Caco-2 (cell line): ENCODE measurements around the gene GALK1. TPM values are rescaled to one million over a fixed set of nuclear protein-coding genes. Genes with fewer than 3 reads are reported as not detected.

Source experiments
- BruUV-seq: library from RNA; stranded (reverse); fragments of 400-500 nt; replicated peaks from 2 replicates; lab custom pipeline; 2021; lab: Mats Ljungman, UMichigan
- CTCF ChIA-PET: fragments of 300-600 bp; sonication (Branson Sonifier 250); formaldehyde crosslinking; loops from one replicate; lab custom pipeline; 2022; ENCODE audit warnings: antibody characterized with exemption; lab: Charles Lee
- POLR2A ChIA-PET: fragments of 300-600 bp; sonication (Branson Sonifier 250); formaldehyde crosslinking; loops from one replicate; lab custom pipeline; 2022; ENCODE audit warnings: antibody characterized with exemption; lab: Charles Lee
- DNase-seq, 2 experiments: peaks; one replicate each; pipeline versions ENCODE4 v3.0.0 to v3.0.0-alpha.2; 2020 to 2022
- H3K27me3 ChIP-seq: replicated peaks from 2 replicates; pipeline ENCODE4 v1.6.0; 2011; ENCODE audit warnings: low read length; ENCODE audit not compliant: control insufficient read depth, insufficient read depth
- H3K36me3 ChIP-seq: 2 replicates; pipeline ENCODE4 v1.5.1; 2011; ENCODE audit warnings: low read length; ENCODE audit not compliant: control insufficient read depth, insufficient read depth
- H3K4me1 ChIP-seq: fragments of 250-450 bp; sonication (Bioruptor Pico); 2 replicates; pipeline ENCODE4 v1.5.1; 2020; ENCODE audit warnings: mild to moderate bottlenecking
- H3K4me3 ChIP-seq: 2 replicates; pipeline ENCODE4 v1.5.1; 2011; ENCODE audit warnings: low read depth, mild to moderate bottlenecking, control low read depth, low read length
- H3K9me3 ChIP-seq: fragments of 250-450 bp; sonication (Bioruptor Pico); 2 replicates; pipeline ENCODE4 v1.5.1; 2020; ENCODE audit warnings: mild to moderate bottlenecking, moderate library complexity
- H3K27ac Mint-ChIP-seq: one replicate; pipeline ENCODE4 v1.8.0; 2022; ENCODE audit warnings: mixed read lengths; ENCODE audit not compliant: unreplicated experiment
- H3K27me3 Mint-ChIP-seq: one replicate; pipeline ENCODE4 v1.8.0; 2022; ENCODE audit warnings: mixed read lengths; ENCODE audit not compliant: insufficient read depth, unreplicated experiment
- H3K36me3 Mint-ChIP-seq: one replicate; pipeline ENCODE4 v1.8.0; 2022; ENCODE audit warnings: mild to moderate bottlenecking, mixed read lengths; ENCODE audit not compliant: insufficient read depth, unreplicated experiment
- H3K4me1 Mint-ChIP-seq: one replicate; pipeline ENCODE4 v1.8.0; 2022; ENCODE audit warnings: low read depth, mixed read lengths; ENCODE audit not compliant: unreplicated experiment
- H3K4me3 Mint-ChIP-seq: one replicate; pipeline ENCODE4 v1.8.0; 2022; ENCODE audit warnings: mild to moderate bottlenecking, moderate library complexity, mixed read lengths; ENCODE audit not compliant: unreplicated experiment
- H3K9me3 Mint-ChIP-seq: one replicate; pipeline ENCODE4 v1.8.0; 2022; ENCODE audit warnings: mixed read lengths; ENCODE audit not compliant: unreplicated experiment
- intact Hi-C: fragments of 100-400 bp; cut with micrococcal nuclease; formaldehyde crosslinking; loops from one replicate; pipeline ENCODE4 v1.10.0; 2022; ENCODE audit not compliant: unreplicated experiment
- total RNA-seq: library from RNA; stranded (reverse); gene quantifications from 2 replicates; pipeline ENCODE4 v1.2.3, GENCODE V29; 2022
- TF ChIP-seq, protein P1 (sequence below), 2 experiments: fragments of 200-600 bp in 1 of 2; IDR thresholded peaks; 1 replicate in 1 of 2; 2 replicates in 1 of 2; pipeline versions ENCODE4 v1.5.1 to v1.8.0; 2011 to 2022; ENCODE audit warnings: antibody characterized with exemption in 1 of 2, control low read depth in 1 of 2, inconsistent platforms in 1 of 2, low read depth in 1 of 2, low read length in 1 of 2, mild to moderate bottlenecking in 1 of 2, moderate library complexity in 1 of 2; ENCODE audit not compliant: insufficient read depth in 1 of 2, severe bottlenecking in 1 of 2, unreplicated experiment in 1 of 2

Gene GALK1
- total RNA-seq, 1 experiment from 2014 or later = 41.1 TPM

DNA sequence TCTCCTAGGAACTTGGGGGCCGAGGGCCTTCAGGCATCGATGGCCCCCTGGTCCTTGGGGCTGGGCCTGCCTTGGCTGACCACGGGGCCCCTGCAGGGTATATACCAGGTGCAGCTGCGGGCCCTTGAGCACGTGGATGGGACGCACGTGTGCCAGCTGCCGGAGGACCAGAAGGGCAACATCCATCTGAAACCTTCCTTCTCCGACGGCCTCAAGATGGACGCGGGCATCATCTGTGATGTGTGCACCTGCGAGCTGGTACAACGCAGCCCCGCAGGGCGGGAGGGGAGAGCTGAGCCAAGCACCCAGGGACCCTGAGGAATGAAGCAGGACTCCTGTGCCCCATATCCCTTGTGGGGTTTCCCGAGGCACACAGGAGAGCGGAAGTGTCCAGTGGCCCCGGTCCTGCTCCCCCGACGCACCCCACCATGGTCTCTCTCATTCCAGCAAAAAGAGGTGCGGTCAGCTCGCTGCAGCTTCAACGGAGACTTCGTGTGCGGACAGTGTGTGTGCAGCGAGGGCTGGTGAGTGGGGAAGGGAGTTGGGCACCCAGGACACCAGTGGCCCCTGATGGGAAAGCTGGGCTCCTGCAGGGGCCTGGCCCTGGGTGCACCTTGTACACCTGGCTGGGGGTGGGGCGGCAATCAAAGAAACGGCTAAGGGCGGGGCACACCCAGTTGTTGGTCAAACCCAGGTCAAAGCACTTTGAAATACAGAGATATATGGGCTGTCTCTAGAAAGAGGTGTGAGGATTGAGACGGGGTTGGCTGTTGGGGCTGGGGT, 33.1 kb downstream of the GALK1 start:
- no peak for DNase-seq
- no peaks in the 10 kb centered on the region; the same call in 1 of the 2 replicates for H3K36me3 ChIP-seq
- no peaks in the 10 kb centered on the region for H3K27me3 Mint-ChIP-seq
- no peak overlapping the region for H3K4me3 ChIP-seq
- peaks cover 5% of the 10 kb centered on the region for H3K36me3 Mint-ChIP-seq
- peak overlapping the region; percentile 57 for H3K27ac Mint-ChIP-seq
- H3K4me3 Mint-ChIP-seq = no peak overlapping the region
- POLR2A ChIA-PET = no interaction called here
- CTCF ChIA-PET = interaction anchor here (1.5 to 1.8 kb wide), 2 partner anchors 11 to 16 kb away, joined by 4 to 6 read pairs; partner anchors contain the start of gene ITGB4
- H3K9me3 Mint-ChIP-seq = no peaks in the 10 kb centered on the region
- intact Hi-C loops = no loop called here
- no peaks in the 10 kb centered on the region for H3K4me1 Mint-ChIP-seq
- H3K9me3 ChIP-seq = no peaks in the 10 kb centered on the region
- TF ChIP-seq, protein P1, sequence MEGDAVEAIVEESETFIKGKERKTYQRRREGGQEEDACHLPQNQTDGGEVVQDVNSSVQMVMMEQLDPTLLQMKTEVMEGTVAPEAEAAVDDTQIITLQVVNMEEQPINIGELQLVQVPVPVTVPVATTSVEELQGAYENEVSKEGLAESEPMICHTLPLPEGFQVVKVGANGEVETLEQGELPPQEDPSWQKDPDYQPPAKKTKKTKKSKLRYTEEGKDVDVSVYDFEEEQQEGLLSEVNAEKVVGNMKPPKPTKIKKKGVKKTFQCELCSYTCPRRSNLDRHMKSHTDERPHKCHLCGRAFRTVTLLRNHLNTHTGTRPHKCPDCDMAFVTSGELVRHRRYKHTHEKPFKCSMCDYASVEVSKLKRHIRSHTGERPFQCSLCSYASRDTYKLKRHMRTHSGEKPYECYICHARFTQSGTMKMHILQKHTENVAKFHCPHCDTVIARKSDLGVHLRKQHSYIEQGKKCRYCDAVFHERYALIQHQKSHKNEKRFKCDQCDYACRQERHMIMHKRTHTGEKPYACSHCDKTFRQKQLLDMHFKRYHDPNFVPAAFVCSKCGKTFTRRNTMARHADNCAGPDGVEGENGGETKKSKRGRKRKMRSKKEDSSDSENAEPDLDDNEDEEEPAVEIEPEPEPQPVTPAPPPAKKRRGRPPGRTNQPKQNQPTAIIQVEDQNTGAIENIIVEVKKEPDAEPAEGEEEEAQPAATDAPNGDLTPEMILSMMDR (IDR thresholded peaks at IDR 0.05; ENCODE audit: insufficient read depth in 1 of 2, low read depth in 1 of 2, low read length in 1 of 2, severe bottlenecking in 1 of 2, unreplicated experiment in 1 of 2) = no peak
- BruUV-seq = no TSS peak
- H3K4me1 ChIP-seq = no peaks in the 10 kb centered on the region
- H3K27me3 ChIP-seq = no peaks in the 10 kb centered on the region

DNA sequence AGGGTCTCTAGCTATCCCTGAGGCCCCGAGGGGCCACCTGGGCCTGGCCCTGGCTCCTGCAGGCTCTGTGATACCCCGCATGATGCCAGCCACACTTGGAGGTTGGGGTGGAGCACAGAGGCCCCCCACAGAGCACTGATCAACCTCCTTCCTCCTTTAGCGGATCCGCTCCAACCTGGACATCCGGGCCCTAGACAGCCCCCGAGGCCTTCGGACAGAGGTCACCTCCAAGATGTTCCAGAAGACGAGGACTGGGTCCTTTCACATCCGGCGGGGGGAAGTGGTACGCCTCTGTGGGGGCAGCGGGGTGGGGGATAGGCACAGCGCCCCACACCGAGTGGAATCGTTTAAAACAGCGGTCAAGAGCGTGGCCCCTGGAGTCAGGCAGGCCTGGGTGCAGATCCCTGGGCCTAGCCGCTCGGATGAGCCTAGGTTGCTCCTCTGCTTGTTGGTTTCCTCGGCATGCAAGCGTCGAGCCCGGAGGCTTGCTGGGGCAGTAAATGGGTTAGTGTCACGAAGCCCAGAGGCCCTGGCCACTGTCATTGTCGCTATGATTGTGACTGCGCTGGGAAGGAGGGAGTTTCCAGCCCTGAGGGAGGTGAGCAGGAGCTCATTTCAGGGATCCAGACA, 33.8 kb downstream of the GALK1 start:
- no peaks in the 10 kb centered on the region; the same call in 1 of the 2 replicates for H3K36me3 ChIP-seq
- no peaks in the 10 kb centered on the region for H3K9me3 Mint-ChIP-seq

DNA sequence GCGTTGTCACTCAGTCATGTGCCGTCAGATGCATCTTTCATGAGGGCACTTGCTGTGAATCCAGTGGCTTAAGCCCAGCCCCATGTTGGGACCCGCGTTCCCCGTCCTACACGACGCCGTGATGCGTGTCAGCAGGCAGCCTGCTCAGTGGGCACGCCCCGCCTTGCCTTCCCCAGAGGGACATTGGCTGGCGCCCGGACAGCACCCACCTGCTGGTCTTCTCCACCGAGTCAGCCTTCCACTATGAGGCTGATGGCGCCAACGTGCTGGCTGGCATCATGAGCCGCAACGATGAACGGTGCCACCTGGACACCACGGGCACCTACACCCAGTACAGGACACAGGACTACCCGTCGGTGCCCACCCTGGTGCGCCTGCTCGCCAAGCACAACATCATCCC, 34.9 kb downstream of the GALK1 start:
- H3K36me3 Mint-ChIP-seq = peaks cover 6% of the 10 kb centered on the region
- no TSS peak for BruUV-seq

More for the DNA sequence above, 33.8 kb downstream of the GALK1 start:
- DNase-seq = no peak
- Mint-ChIP-seq H3K27me3 (no peaks in the 10 kb centered on the region), H3K4me3 (no peak overlapping the region), H3K4me1 (no peaks in the 10 kb centered on the region), H3K36me3 (peaks cover under 1% of the 10 kb centered on the region), H3K27ac (no peak overlapping the region)
- TF ChIP-seq, protein P1 (IDR thresholded peaks at IDR 0.05; ENCODE audit: insufficient read depth in 1 of 2, low read depth in 1 of 2, low read length in 1 of 2, severe bottlenecking in 1 of 2, unreplicated experiment in 1 of 2) = no peak
- H3K4me3 ChIP-seq = no peak overlapping the region
- ChIA-PET POLR2A (no interaction called here), CTCF (interaction anchor here (1.5 to 1.8 kb wide), 2 partner anchors 10 to 17 kb away, joined by 4 to 6 read pairs; partner anchors contain the start of gene ITGB4)
- no peaks in the 10 kb centered on the region for H3K4me1 ChIP-seq
- H3K27me3 ChIP-seq = no peaks in the 10 kb centered on the region
- no peaks in the 10 kb centered on the region for H3K9me3 ChIP-seq
- intact Hi-C loops = no loop called here
- no TSS peak for BruUV-seq

More for the DNA sequence above, 34.9 kb downstream of the GALK1 start:
- no peak overlapping the region for H3K4me3 ChIP-seq
- H3K9me3 Mint-ChIP-seq = no peaks in the 10 kb centered on the region
- no peaks in the 10 kb centered on the region for H3K27me3 ChIP-seq
- intact Hi-C loops = no loop called here
- TF ChIP-seq, protein P1 (IDR thresholded peaks at IDR 0.05; ENCODE audit: insufficient read depth in 1 of 2, low read depth in 1 of 2, low read length in 1 of 2, severe bottlenecking in 1 of 2, unreplicated experiment in 1 of 2) = no peak
- H3K27me3 Mint-ChIP-seq = no peaks in the 10 kb centered on the region
- DNase-seq = no peak
- no peaks in the 10 kb centered on the region for H3K9me3 ChIP-seq
- no peaks in the 10 kb centered on the region for H3K4me1 Mint-ChIP-seq
- peaks cover 2% of the 10 kb centered on the region; the same call in 1 of the 2 replicates for H3K36me3 ChIP-seq
- ChIA-PET CTCF (interaction anchor here (0.9 to 1.8 kb wide), 2 partner anchors 9 kb away, joined by 4 read pairs; partner anchors contain the start of gene ITGB4), POLR2A (interaction anchor here (1.2 kb wide), 1 partner anchor 50 kb away, joined by 3 read pairs; a partner anchor contains a TSS)
- H3K4me3 Mint-ChIP-seq = no peak overlapping the region
- H3K27ac Mint-ChIP-seq = no peak overlapping the region
- H3K4me1 ChIP-seq = no peaks in the 10 kb centered on the region
